HG03342 (cell line): ENCODE measurements around the gene FUT4.
"Not testable (repeated sequence)": the region's sequence is repeated elsewhere in the genome, so short reads cannot be mapped to it uniquely, and the experiment has no call there.

Experiments used
- ATAC-seq: cut with Tn5 transposase; IDR thresholded peaks from one replicate; pipeline ENCODE4 v1.9.1; 2021; ENCODE audit warnings: mild to moderate bottlenecking, moderate library complexity; ENCODE audit not compliant: unreplicated experiment

Gene FUT4

GRCh38 chr11:94563848-94564467 lies 20.2 kb downstream of the FUT4 start:
- no peak for ATAC-seq

- ATAC-seq, result no peak
Measured at GRCh38 chr11:94567181-94567670, 23.5 kb downstream of the FUT4 start, which contains the start of gene PIWIL4. Gene PIWIL4, plus strand, starts transcription at chr11:94567368. Its CDS starts 151 bp downstream, at chr11:94567519.

DNA sequence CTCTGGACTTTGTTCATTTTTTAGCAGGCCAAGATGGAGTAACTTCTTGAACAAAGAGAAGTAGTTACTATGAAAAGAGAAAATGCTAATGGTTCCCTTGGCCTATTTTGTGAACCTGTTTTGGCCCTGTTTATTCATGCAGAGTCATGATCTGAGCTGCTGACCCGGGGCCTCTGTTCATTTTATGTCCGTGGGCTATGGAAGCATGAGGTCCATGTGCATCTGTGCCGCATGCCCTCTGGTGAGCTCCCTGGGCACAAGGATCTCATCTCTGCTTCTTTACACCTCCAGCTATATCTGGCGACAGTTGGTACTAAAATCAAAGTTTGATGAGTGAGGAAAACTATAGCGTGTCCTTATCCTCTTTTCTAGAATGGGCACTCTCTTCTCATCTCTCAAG lies 24.5 kb downstream of the FUT4 start:
- ATAC-seq, result no peak

DNA sequence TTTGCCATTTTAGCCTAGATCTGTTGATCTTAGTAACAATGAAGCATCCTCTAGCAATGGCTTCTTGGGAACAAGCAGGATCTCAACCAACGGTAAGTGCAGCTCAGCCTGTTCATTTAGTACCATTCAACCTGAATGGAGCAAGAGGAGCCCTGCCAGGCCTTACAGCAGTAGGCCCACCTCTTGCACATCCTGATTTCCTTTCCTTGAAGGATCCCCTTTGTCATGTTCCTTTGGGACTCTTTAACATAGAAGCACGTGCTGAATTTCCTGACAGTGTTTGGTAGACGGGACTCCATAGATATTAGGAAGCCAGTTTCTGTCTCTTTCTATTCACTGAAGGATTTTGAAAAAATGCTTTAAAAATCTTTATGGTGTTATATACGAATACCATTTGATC lies 25.0 kb downstream of the FUT4 start:
- no peak for ATAC-seq

GRCh38 chr11:94572975-94573374 lies 29.3 kb downstream of the FUT4 start:
- ATAC-seq, result not testable (repeated sequence)

- no peak for ATAC-seq
Measured at GRCh38 chr11:94574193-94574961, 30.7 kb downstream of the FUT4 start.

GRCh38 chr11:94576306-94576705 lies 32.6 kb downstream of the FUT4 start:
- no peak for ATAC-seq

GRCh38 chr11:94577841-94578240 lies 34.1 kb downstream of the FUT4 start:
- ATAC-seq, result no peak

DNA sequence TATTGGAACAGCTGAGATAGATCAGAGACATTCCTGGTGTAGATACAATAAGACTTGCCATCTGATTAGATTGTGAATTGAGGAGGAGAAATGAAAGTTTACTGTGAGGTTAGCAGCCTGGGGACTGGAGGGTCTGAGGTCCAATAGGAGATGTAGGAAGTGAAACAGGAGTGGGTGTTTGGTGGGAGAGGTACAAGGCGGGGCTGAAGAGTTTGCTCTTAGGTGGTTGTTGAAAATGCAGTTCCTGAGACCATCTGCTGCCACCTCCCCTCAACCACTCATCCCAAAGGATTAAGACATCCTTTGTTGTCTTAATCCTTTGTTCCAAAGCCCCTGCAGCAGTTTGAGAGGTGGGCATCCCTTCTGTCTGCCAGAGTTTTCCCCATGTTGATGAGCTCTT lies 38.2 kb downstream of the FUT4 start:
- no peak for ATAC-seq

- no peak for ATAC-seq
Measured at GRCh38 chr11:94583213-94583865, 39.6 kb downstream of the FUT4 start.

- ATAC-seq, result peak; percentile 54
Measured at GRCh38 chr11:94583866-94584500, 40.3 kb downstream of the FUT4 start.

- no peak for ATAC-seq
Measured at GRCh38 chr11:94584978-94585377, 41.3 kb downstream of the FUT4 start.

GRCh38 chr11:94585399-94585798 lies 41.7 kb downstream of the FUT4 start:
- ATAC-seq, result no peak

GRCh38 chr11:94586546-94586945 lies 42.8 kb downstream of the FUT4 start:
- ATAC-seq, result no peak

DNA sequence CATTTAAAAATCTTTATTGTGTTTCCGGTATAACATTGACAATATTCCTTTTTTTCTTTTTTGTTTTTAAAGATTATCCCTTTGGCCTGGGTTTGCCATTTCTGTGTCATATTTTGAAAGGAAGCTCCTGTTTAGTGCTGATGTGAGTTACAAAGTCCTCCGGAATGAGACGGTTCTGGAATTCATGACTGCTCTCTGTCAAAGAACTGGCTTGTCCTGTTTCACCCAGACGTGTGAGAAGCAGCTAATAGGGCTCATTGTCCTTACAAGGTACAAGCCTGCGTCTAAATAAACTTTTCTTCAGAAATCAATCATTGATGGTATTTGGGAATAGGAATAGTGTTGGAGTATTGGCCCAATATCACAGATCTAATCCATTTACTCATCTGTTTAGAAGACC lies 43.3 kb downstream of the FUT4 start:
- ATAC-seq, result no peak

DNA sequence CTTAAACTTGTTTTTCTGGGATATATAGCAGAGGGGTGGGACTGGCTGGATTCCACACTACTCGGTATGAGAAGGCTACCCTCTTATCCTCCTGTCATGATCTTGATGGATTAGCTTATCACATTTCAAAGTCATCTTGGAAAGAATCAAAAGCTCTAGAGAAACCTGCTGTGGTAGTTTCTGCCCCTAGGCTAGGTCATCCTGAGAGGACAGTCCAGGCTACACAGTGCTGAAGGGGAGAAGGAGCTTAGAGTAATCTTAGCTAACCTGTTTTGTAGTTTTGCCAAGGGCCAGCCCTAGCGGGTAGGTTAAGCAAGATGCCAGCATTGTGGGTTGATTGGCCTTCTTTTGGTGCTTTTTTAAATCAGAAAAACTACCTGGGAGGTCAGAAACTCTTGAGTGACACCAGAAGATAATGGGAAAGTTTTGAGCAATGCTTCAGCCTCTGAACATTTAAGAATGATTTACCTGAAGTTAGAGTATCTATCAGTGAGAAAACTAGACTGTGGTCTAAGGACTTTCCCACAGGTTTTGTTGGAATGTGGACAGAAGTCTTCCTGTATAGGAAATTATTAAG lies 44.7 kb downstream of the FUT4 start:
- ATAC-seq, result no peak

GRCh38 chr11:94590352-94591041 lies 46.8 kb downstream of the FUT4 start:
- ATAC-seq, result no peak

GRCh38 chr11:94593030-94593429 lies 49.3 kb downstream of the FUT4 start:
- ATAC-seq, result peak; percentile 89

GRCh38 chr11:94595076-94595475 lies 51.4 kb downstream of the FUT4 start:
- ATAC-seq, result peak; percentile 36

GRCh38 chr11:94597896-94598295 lies 54.2 kb downstream of the FUT4 start:
- no peak for ATAC-seq
